Stimulated activated CD4-positive, alpha-beta T cell treated with anti-CD3 and anti-CD28 coated beads, Interleukin-1b, Interleukin-23, amount 100 ng/mL, for 4 hours (primary cell): ENCODE data around the gene PCCA.
A peak's percentile ranks its signal among the peaks of the same experiment; 100 is the strongest.
"Not testable (repeated sequence)": the region's sequence is repeated elsewhere in the genome, so short reads cannot be mapped to it uniquely, and the experiment has no call there.

Experiments used
- DNase-seq, 2 donors: peaks; one replicate each; pipeline ENCODE4 v3.0.0-alpha.2; 2020; ENCODE audit warnings: low read depth in 2 of 2

PCCA gene

DNA sequence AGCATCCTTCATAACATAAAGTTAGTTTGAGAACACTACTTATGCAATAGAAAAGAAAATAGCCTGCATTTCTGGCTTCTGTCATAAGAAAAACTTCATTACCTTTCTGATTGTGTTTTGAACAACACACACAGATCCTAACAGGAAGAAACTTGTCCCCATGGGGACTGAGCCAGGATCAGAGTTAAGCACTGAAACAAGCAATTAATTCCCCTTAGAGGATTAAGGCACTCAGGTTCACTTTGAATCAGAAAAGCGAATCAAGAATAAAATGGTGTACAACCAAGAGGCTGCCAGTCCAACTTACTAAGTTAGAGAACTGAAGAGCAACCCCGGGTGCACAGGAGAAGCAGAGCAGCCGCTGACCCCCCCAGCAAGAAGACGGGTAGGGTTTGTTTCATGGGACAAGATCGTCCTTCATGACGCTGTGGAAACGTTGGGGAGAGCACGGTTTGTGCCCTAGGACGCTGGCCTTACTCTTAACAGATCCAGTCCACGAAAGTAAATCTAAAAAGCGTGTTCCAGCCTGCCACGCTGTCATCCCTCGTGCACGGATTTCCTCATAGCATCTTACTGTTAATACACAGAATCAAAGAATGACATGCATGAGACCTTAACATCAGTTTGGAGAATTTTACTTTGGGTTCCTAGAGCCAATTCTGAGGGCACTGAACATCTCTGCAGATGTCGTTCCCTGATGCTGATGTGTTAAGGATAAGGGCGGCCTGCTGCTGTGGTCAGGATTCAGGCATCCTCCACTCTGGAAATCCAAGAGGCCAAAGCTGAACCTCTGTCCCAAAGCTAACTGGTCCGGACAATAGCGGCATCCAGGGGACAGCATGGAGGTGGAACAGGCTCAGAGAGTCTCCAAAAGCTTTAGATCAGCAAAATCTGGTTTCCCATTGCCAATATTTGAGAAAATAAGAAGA lies 453.3 kb downstream of the PCCA start:
- DNase-seq = no peak

DNA sequence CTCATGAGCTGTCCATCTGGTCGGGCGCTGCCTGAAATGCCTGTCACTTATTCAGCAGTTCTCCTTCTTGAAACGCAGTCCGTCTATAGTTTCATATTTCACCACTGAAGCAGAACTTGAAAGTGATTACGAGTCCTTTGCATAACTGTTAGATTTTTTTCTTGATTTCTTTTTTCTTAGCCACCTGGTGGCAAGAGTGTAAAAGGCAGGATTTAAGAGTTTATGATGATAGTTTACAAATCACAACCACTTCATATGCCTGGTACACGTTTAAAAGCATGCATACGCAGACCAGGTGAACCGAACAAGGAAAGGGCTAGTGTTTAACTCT lies 453.9 kb downstream of the PCCA start:
- DNase-seq = no peak

DNA sequence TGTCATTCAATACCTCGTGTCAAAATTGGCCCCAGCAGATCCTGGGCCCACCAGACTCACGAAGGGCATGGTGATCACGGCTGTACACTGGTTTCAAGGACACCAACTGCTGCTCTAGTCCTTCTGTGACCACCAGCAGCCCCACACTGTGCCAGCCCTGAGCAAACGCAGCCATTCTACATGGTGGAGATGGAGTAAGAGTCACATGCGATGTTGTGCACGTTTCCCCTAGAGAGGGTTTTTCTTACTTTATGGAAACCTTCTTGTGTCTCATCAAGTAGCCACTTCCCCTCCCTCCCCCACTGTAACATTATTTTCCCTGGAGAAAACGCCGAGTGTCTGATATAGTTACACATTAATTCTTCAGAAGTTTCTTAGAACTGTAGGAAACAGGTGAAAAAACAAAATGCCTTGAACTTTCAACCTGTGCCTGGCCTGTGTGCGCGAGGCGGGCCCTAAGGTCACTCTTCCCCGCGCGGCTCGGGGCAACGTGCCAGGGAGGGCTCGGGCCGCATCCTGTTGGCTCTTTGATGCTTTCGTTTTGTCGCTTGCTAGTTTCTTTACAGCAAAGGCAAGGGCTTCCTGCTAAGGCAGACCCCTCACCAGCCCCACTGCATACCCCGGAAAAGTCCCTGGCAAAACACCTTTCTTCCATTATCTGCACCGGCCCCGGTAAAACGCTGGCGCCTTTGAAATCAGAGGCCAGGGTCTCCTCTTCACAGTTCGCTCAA lies 455.1 kb downstream of the PCCA start:
- no peak for DNase-seq

DNA sequence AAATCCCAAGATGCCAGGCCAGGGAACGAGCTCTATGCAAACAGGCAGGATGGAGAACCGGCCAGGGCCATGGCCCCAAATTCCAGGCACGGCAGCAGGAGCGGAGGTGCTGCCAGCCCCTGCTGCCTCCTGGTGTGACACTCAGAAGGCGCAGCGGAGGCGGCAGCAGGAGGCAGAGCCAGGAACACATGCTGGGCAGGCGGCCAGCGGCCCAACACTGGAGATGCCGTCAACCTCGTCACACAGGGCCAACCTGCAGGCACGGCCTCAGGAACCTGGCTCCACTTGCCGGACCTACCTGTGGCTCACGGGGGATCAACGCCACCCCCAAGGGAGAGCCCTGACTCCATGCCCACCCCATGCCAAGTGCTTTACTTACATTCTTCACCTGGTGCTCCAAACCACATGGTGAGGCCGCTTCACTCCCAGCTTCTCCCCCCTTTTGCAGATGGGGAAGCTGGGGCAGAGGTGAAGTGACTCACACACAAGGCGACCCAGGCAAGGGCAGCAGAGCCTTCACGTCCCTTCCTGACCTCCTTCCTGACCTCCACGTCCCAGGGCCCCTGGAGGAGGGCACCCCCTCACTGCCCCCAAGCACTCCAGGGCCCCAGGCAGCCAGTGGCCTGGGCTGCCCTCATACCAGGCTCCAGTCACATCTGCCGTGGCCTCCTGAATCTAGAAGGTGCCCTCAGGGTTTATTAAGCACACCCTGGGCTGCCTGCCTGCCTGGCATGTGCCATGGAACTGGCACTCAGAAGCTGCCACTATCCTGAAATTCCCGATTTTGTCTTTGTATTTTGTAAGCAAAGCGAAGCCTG lies 456.2 kb downstream of the PCCA start:
- no peak for DNase-seq

DNA sequence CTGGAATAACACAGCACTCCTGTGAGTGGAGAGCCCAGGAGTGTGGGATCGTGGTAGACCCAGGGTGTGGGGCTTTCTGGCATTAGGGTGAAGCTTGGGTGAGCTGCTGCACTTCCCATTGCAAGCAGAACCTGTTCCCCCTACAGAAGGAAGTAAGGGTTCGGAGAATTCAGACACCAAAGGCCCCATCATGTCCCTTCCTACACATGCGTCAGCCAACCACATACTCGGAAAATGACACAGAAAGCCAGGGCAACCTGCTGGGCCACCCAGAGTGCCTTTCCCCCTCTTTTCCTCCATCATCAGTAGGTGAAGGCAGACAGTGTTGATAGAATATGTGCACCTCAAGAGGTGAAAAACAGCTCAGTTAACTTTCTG lies 456.8 kb downstream of the PCCA start:
- no peak for DNase-seq

DNA sequence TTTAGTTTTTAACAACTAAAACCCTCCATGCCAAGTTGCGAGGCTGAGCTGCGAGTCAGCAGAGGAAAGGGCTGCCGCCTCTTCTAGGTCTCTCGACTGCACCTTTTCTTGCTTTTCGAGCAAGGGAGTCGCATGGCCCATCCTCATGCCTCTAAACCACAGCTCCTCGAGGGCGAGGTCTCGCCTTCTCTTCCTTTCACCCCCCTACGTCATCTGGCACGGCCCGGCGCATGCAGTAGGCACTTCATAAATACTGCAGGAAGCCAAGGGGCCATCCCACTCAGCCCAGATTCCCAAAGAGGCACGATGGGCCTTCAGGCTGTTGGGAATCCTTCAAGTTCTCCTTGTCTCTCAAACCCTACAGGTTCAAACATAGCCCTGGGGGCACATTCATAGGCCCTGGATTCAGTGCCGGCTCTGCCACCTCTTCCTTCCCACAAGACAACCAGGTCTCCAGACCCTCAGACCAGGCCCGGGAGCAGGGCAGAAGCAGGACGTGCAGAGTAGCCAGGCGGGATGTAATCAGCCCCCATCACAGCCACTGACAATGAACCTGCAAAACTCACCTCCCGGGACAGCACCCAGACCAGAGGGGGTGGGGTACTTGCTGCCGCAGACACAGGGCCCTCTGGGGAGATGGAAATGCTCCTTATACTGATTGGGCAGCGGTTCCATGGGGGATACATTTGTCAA lies 458.0 kb downstream of the PCCA start:
- no peak for DNase-seq

DNA sequence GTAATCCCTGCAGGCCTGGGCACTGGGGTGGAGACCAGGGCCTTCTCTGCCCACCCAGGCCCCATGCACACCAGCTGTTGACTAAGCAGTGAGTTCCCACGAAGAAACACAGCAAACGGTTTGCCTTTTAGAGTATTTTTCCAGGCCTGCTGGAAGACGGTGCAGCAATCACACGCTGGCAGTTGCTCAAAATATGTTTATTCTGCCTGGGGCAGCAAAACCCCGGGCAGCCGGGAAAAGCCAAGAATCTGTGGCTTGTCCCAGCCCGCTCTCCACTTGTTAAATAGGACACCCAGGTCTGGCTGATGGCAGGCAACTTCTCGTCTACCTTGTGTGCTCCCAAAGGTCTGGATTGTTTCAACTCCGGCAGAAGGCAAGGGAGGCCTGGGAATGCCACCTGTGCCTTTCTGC lies 458.9 kb downstream of the PCCA start:
- no peak for DNase-seq

DNA sequence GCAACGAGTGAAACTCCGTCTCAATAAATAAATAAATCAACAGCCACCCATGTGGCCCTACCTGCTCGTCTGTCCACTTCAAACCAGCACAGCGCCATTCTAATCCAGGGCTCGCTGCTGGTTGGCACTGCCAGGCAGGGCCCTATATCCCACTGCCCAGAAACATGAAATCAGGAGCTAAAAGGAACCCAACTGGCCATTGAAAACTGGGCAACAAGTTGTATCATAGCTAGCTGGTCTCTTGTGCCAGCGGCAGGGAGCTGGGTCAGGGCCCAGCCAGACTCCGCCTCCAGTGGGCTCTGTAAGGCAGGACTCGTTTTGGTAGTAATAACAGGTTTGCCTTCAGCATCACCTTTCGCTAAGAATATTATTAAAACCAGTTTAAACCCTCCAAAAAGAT lies 460.4 kb downstream of the PCCA start:
- no peak for DNase-seq

DNA sequence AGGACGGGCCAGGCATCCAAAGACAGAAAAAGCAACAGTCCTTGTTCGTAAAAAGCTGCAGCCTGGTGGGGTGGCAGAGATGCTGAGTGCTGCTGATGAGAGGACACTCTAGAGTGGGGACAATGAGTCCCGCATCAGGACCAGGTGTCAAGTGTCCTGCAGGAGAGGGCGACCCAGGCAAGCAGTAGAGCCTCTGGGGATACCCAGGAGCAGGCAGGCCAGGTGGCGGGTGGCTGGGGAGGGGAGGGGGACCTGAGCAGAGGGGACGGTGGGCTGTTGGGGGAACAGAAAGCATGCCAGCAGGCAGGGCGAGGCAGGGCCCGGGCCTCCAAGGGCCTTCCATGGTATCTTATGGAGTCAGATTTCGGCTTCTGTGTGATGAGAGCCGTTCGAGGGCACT lies 463.9 kb downstream of the PCCA start:
- no peak for DNase-seq

DNA sequence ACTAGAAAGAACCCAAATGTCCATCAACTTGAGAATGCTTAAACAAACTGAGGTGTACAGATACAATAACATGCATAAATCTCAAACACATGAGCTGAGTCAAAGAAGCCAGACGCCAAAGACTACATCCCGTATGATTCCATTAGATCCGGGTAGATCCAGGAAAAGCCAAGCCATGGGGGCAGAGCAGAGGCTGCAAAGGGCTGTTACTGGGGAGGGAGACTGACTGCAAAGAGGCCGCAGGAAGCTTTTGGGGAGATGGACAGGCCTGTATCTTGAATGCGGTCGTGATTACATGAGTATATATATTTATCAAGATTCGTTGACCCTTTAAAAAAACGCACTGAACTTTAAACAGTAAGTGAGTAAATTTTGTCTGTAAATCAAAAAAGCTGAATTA lies 471.0 kb downstream of the PCCA start:
- DNase-seq = no peak

DNA sequence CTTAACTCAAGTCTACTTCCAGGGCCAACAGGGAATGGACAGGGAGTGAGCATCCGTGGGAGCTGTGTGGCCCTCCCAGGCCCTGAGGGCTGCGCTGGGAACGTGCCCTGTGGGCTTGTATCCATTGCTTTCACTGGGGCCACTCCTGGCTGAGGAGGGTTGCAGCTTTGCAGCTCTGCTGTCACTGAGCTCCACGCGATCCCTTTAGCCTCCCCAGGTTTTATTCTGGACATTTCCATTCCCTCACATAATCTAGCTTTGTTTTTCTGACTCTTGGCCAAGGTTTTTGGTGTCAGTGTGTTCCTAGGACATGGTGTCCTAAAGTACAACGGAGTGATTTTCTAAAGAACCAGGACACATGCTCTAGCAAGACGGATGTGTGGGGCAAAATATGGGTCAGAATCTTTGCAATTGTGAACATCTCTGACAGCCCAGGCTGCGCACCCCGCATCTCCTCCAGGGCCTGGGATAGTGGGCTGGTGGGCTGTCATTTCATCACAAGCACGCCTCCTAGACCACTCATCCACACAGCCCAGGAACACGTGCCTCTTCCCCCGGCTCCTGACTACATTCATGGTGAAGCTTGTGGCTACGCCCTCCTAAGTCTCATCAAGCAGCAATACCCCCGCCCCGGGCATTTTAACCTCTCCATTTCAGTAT lies 471.7 kb downstream of the PCCA start:
- DNase-seq = no peak

DNA sequence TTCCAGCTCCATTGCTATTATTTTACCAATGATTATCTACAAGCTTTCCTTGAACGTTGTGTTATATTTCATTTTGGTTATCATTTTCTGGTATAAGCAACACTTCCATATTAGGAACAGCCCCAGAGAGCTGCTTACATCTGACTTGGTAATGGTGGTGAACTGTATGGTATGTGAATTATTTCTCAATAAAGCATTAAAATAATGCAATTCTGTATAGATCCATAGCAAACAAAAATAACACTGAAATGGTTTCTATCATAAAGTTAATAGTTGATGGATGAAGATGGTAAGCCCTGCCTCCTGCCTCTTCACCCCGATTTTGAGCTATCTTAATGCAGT lies 472.2 kb downstream of the PCCA start:
- no peak for DNase-seq

DNA sequence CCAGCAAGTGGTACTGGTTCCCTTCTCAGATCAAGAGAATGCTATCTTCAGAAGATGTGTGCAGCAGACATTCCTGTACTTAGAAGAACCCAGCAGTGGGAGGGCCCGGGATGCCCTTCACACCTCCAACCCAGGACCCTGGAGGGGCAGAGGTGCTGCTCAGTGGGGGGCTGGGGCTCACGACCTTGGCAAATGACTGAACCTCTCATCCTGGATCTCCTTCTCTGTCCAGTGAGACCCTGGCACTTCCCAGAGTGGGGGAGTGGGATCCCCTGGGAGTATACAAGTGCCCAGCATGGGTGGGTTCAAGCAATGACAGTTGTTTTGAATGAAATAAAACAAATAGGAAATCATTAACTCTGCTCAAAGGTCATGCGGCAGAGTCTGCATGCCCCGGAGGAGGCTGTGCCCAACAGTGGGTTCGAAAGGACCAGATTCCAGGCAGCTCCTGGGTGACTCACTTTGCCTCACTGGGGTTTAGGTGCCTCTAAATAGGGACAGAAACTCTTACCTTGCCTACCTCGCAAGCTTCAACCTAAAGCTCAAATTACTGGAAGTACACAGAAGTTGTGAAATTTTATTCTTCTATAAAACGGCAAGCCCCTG lies 472.8 kb downstream of the PCCA start:
- no peak for DNase-seq

DNA sequence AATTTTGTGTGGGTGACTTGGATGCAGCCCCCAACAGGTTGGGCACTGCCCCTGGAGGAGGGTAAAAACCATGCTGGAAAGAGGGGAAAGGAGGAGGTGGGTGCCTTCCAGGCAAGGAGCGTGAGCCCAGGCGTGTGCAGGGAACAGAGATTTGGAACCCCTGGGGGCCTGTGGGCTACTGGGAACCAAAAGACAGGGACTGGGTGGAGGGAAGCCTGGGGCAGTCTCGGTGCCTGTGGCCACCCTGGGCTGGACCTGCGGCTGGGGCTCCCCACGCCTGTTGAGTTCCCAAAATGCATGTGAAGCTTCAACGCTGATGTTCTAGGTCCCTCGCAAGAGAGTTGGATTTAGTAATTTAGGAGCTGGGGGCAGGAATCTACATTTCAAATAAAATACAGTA lies 474.9 kb downstream of the PCCA start:
- no peak for DNase-seq

DNA sequence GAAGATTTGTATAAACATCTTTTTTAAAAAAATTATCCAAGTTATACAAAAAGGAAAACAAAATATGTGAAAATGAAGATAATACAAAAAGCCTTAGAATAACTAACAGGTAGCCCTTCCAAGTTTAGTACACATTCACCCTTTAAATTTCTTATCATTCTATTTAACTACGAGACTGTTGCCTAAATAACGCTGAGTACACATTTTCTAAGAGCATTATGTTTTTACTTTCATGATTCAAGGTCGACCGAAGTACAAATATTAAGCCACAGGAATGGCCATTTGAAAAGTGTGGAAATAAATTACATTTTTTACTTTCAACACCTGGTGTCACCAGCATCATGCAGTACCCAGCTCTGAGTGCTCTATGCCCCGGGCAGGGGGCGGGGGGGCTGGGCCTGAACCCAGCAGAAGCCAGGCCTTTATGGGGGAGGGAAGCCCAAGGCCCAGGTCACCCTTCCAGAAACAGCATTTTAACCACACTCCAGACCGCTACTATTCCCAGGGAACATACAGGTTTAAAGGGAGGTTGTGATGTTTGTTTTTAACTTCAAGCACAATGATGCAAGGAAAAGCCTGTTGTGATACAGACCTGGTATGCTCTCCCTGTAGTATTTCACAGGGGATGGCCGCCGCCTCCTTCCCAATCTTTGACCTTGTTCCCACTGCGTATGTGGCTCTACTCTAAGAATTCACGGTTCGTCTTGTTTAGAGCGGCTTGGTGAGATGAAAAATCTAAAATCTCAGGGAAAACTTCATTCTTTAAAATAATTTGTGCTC lies 475.7 kb downstream of the PCCA start:
- DNase-seq = no peak

DNA sequence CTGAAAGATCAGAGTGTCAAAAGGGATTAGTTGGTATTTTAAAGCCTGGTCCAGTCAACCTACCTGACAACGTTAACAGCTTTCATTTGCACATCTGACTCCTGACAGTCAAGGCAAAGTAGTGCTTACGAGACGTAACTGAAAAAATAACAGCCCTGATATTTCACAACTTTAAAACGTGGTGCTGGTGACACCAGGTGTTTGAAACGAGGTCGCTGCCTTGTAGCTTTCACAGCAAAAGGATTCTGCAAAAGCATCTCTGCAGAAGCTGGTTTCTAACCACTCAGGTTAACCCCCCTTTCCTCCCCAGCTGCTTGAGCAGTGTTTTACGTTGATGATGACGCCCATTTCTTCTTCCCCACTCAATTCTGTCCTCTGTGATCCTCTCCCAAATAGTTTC lies 476.4 kb downstream of the PCCA start:
- no peak for DNase-seq

DNA sequence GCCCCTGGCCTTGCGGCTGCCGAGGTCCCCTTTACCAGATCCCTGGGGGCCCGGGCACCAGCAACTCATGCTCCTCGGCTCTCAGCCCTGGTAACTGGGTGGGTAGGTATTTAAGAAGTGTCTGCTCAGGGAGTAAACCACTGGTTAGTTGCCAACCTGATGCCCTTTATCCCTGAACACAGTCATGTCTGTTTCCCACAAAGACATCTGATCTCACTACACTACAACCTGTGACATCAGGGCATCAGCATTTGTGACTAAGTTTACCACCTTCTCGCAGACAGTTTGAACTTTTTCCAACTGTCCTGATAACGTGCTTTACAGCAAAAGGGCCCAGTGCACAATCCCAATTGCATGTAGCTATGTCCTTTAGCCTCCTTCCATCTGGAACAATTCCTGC lies 477.6 kb downstream of the PCCA start:
- no peak for DNase-seq

DNA sequence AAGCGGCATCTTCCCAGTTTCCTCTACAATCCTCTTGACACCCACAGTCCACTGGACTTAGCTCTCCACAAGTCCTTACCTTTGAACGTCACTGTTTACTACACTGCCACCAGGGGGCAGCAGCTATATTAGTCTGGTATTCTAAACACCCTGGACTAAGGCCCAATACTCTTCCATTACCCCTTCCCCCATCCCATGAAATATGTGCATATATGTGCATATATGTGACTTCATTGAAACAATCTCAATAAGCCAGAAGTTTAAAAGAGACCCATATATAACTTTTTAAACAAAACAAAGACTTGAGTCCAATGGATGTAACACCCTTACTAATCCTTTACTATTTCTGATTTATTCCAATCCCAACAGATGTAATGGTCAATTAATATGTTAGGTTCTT lies 484.2 kb downstream of the PCCA start:
- DNase-seq = peak; percentile 66 to 68

DNA sequence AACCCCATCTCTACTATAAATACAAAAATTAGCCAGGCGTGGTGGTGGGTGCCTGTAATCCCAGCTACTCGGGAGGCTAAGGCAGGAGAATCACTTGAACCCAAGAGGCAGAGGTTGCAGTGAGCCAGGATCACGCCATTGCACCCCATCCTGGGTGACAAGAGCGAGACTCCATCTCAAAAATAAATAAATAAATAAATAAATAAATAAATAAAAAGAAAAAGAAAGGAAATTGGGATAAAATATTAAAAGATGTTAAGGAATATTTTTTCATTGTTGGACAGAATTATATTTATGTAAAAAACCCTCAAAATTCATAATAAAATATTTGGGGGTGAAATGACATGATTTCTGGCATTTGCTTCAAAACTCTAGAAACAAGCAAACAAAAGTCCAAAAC lies 488.3 kb downstream of the PCCA start:
- not testable (repeated sequence) for DNase-seq
